ENCODE data around the gene DOCK9.

The DOCK9 gene

GRCh38 chr13:98986226-98986846 is 8.5 kb upstream of the DOCK9 start:
- no peak for TF ChIP-seq CTCF (conservative IDR thresholded peaks at IDR 0.05; ENCODE audit: low read depth, low read length)

GRCh38 chr13:98985591-98985990 is 7.7 kb upstream of the DOCK9 start:
- H3K4me3 ChIP-seq (ENCODE audit: low read depth, low read length) = no peak overlapping the region
- no peak for TF ChIP-seq CTCF (conservative IDR thresholded peaks at IDR 0.05; ENCODE audit: low read depth, low read length)
- DNase-seq (ENCODE audit: low read depth) = no peak

More at GRCh38 chr13:98986226-98986846, 8.5 kb upstream of the DOCK9 start:
- DNase-seq (ENCODE audit: low read depth) = no peak
- no peak overlapping the region for H3K4me3 ChIP-seq (ENCODE audit: low read depth, low read length)

- no peak for TF ChIP-seq CTCF (conservative IDR thresholded peaks at IDR 0.05; ENCODE audit: low read depth, low read length)
- no peak for DNase-seq (ENCODE audit: low read depth)
These were observed 7.1 kb upstream of the DOCK9 start for GRCh38 chr13:98984983-98985382.

GRCh38 chr13:98984118-98984517 is 6.3 kb upstream of the DOCK9 start:
- TF ChIP-seq CTCF (conservative IDR thresholded peaks at IDR 0.05; ENCODE audit: low read depth, low read length) = no peak
- DNase-seq (ENCODE audit: low read depth) = no peak
- H3K4me3 ChIP-seq (ENCODE audit: low read depth, low read length) = no peak overlapping the region

More at GRCh38 chr13:98984983-98985382, 7.1 kb upstream of the DOCK9 start:
- H3K4me3 ChIP-seq (ENCODE audit: low read depth, low read length) = no peak overlapping the region

- DNase-seq (ENCODE audit: low read depth) = no peak
- no peak for TF ChIP-seq CTCF (conservative IDR thresholded peaks at IDR 0.05; ENCODE audit: low read depth, low read length)
- no peak overlapping the region for H3K4me3 ChIP-seq (ENCODE audit: low read depth, low read length)
These were observed 5.3 kb upstream of the DOCK9 start for GRCh38 chr13:98983182-98983581.

- no peak overlapping the region for H3K4me3 ChIP-seq (ENCODE audit: low read depth, low read length)
- no peak for TF ChIP-seq CTCF (conservative IDR thresholded peaks at IDR 0.05; ENCODE audit: low read depth, low read length)
- DNase-seq (ENCODE audit: low read depth) = no peak
These were observed 3.7 kb upstream of the DOCK9 start for GRCh38 chr13:98981369-98982080.
